Large intestine (tissue), 3 donors: Measurements from ENCODE around the gene ANTXR2. TPM values are rescaled to one million over a fixed set of nuclear protein-coding genes. Genes with fewer than 3 reads are reported as not detected.
A peak's percentile ranks its signal among the peaks of the same experiment; 100 is the strongest.

Experiments
- DNase-seq, 2 donors: peaks; one replicate each; pipeline versions ENCODE4 v3.0.0 to v3.0.0-alpha.2; 2013
- H3K27ac ChIP-seq: one replicate; pipeline ENCODE4 v1.5.1; 2013; ENCODE audit warnings: low read length
- H3K27me3 ChIP-seq: 2 replicates; pipeline ENCODE4 v1.6.1; 2013; ENCODE audit warnings: low read length; ENCODE audit not compliant: control insufficient read depth, insufficient read depth
- H3K36me3 ChIP-seq: 2 replicates; pipeline ENCODE4 v1.6.1; 2013; ENCODE audit warnings: low read length; ENCODE audit not compliant: control insufficient read depth, insufficient read depth
- H3K4me1 ChIP-seq: one replicate; pipeline ENCODE4 v1.6.1; 2013; ENCODE audit warnings: low read length; ENCODE audit not compliant: control insufficient read depth, insufficient read depth
- H3K4me3 ChIP-seq: one replicate; pipeline ENCODE4 v1.5.1; 2013; ENCODE audit warnings: low read length
- H3K9me3 ChIP-seq: one replicate; pipeline ENCODE4 v1.6.1; 2013; ENCODE audit warnings: mild to moderate bottlenecking, low read depth, low read length, moderate library complexity; ENCODE audit not compliant: control insufficient read depth
- WGBS: methylation state at CpG from one replicate; pipeline ENCODE4 v1.1.5; 2013; ENCODE audit warnings: low lambda C conversion rate; ENCODE audit not compliant: insufficient coverage; 5-methylcytosine and 5-hydroxymethylcytosine counted together
- polyA plus RNA-seq: library from polyadenylated mRNA; unstranded; fragments of 120-200 nt; gene quantifications from one replicate; pipeline ENCODE4 v1.2.1, GENCODE V29; 2013

ANTXR2 gene
- polyA plus RNA-seq, 1 donor, result 36.3 TPM

DNA sequence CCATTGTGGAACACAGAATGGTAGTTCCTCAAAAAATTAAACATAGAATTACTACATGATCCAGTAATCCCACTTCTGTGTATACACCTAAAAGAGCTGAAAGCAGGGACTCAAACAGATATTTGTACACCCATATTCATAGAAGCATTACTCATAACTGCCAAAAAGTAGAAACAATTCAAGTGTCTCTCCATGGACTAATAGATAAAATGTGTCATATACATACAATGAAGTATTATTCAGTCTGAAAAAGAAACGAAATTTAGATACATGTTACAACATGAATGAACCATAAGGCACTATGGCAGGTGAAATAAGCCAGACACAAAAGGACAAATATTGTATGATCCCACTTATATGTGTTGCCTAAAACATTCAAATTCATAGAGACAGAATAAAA lies 145.1 kb downstream of the ANTXR2 start:
- WGBS, result 91% methylated on average over 1 of the region's 1 CpG
- no peaks in the 10 kb centered on the region for H3K27me3 ChIP-seq
- H3K36me3 ChIP-seq, result no peaks in the 10 kb centered on the region
- no peak for DNase-seq
- no peak overlapping the region for H3K4me3 ChIP-seq
- no peaks in the 10 kb centered on the region for H3K4me1 ChIP-seq
- no peaks in the 10 kb centered on the region for H3K9me3 ChIP-seq
- no peak overlapping the region for H3K27ac ChIP-seq

- DNase-seq, result peak in 1 of 2 donors; percentile 2
- Histone ChIP-seq H3K36me3 (no peaks in the 10 kb centered on the region), H3K4me3 (no peak overlapping the region), H3K27me3 (no peaks in the 10 kb centered on the region), H3K4me1 (no peaks in the 10 kb centered on the region), H3K9me3 (no peaks in the 10 kb centered on the region), H3K27ac (no peak overlapping the region)
- 80% methylated on average over 2 of the region's 2 CpGs for WGBS
Observed at GRCh38 chr4:79923281-79923680, 149.7 kb downstream of the ANTXR2 start.

- no peaks in the 10 kb centered on the region for H3K4me1 ChIP-seq
- H3K27me3 ChIP-seq, result no peaks in the 10 kb centered on the region
- DNase-seq, result no peak
- no CpG with 5 or more reads among the region's 1 CpG for WGBS
- H3K36me3 ChIP-seq, result no peaks in the 10 kb centered on the region
- H3K4me3 ChIP-seq, result no peak overlapping the region
- no peaks in the 10 kb centered on the region for H3K9me3 ChIP-seq
- no peak overlapping the region for H3K27ac ChIP-seq
Observed at GRCh38 chr4:79922011-79922410, 151.0 kb downstream of the ANTXR2 start.

DNA sequence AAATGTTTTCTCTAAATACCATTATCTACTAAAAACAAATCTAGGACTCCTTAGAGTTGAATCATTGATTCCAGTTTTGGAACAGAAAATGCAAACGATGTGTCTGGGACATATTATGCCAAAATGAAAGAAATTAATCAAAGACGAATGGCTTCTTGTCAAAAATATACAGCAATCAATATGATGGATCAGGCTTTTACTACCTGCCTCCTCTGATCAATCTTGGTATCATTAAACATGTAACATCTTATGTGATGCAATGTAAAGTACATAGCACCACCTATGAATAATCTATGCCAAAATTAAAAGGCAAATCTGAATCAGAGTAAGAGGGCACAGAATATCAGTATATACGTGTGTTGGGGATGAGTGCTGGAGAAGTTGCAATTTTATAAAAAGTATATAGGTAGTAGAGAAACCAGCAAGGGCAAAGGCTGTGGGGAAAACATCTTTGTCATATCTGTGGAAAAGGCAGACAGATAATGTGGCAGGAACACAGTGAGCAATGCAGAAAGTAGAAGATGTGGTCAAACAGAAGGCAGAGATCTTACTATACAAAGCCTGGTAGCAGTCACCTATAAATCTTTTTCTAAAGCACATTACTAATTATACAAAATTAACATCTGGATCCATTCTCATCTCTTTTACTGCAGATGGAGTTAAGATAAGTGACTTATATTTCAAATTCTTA lies 152.7 kb downstream of the ANTXR2 start:
- no peak overlapping the region for H3K27ac ChIP-seq
- no peak for DNase-seq
- no peaks in the 10 kb centered on the region for H3K9me3 ChIP-seq
- no peaks in the 10 kb centered on the region for H3K27me3 ChIP-seq
- H3K4me3 ChIP-seq, result no peak overlapping the region
- WGBS, result 80% methylated on average over 1 of the region's 3 CpGs
- no peaks in the 10 kb centered on the region for H3K4me1 ChIP-seq
- no peaks in the 10 kb centered on the region for H3K36me3 ChIP-seq

- no peak overlapping the region for H3K4me3 ChIP-seq
- no peak overlapping the region for H3K27ac ChIP-seq
- no peak for DNase-seq
- no peaks in the 10 kb centered on the region for H3K9me3 ChIP-seq
- no peaks in the 10 kb centered on the region for H3K4me1 ChIP-seq
- H3K36me3 ChIP-seq, result no peaks in the 10 kb centered on the region
- H3K27me3 ChIP-seq, result no peaks in the 10 kb centered on the region
- 48% methylated on average over 3 of the region's 3 CpGs for WGBS
Observed at GRCh38 chr4:79918292-79918691, 154.7 kb downstream of the ANTXR2 start.

GRCh38 chr4:79917246-79917645 lies 155.8 kb downstream of the ANTXR2 start:
- no peaks in the 10 kb centered on the region for H3K4me1 ChIP-seq
- H3K9me3 ChIP-seq, result no peaks in the 10 kb centered on the region
- WGBS, result no CpG with 5 or more reads among the region's 1 CpG
- H3K4me3 ChIP-seq, result no peak overlapping the region
- H3K27ac ChIP-seq, result no peak overlapping the region
- H3K27me3 ChIP-seq, result no peaks in the 10 kb centered on the region
- no peaks in the 10 kb centered on the region for H3K36me3 ChIP-seq
- peak; percentile 9 to 12 for DNase-seq

DNA sequence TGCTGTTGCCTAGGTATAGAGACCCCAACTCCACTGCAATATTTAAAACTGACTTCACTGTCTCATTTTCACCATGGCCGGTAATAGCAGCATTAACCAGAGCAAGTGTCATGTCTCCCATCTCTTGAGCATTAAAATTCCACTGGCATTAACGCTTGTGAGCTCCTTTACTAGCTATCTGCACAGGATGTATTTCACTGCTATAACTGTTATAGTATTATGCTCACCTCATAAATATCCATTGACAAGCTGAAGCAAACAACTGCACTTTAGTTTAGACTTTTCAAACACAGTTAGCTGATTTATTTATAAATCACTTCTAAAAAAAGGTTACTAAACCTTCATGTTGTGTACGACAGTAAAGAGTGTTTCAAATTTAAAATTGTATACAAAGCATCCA lies 157.8 kb downstream of the ANTXR2 start:
- DNase-seq, result no peak
- no peaks in the 10 kb centered on the region for H3K27me3 ChIP-seq
- no peak overlapping the region for H3K4me3 ChIP-seq
- no peaks in the 10 kb centered on the region for H3K4me1 ChIP-seq
- no peaks in the 10 kb centered on the region for H3K9me3 ChIP-seq
- no peak overlapping the region for H3K27ac ChIP-seq
- H3K36me3 ChIP-seq, result no peaks in the 10 kb centered on the region
- 80% methylated on average over 2 of the region's 3 CpGs for WGBS

DNA sequence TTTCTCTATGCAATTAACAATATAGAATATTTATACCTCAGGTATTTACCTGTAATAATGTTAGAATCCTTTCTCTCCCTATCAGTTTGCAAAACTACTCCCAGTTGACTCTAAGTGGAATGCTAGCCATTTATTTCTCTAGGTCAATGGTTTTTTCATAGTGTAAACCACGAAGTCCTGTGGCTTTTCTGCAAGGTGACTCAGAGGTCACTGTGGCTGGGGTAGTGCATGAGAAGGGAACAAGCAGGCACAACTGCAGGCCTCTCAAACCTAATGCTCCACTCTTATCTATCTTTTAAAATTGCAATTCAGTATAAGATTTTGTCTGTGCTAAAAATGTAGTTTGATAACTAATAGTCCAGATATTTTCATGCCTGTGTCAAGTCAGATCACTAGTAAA lies 159.4 kb downstream of the ANTXR2 start:
- no peaks in the 10 kb centered on the region for H3K4me1 ChIP-seq

GRCh38 chr4:79907001-79907400 lies 166.0 kb downstream of the ANTXR2 start:
- Histone ChIP-seq H3K27ac (no peak overlapping the region), H3K4me1 (no peaks in the 10 kb centered on the region), H3K9me3 (no peaks in the 10 kb centered on the region), H3K36me3 (peaks cover 17% of the 10 kb centered on the region), H3K4me3 (no peak overlapping the region), H3K27me3 (no peaks in the 10 kb centered on the region)
- WGBS, result 80% methylated on average over 1 of the region's 2 CpGs
- DNase-seq, result no peak

More for the DNA sequence above, 159.4 kb downstream of the ANTXR2 start:
- no peaks in the 10 kb centered on the region for H3K27me3 ChIP-seq
- WGBS, result no CpG with 5 or more reads among the region's 1 CpG
- no peaks in the 10 kb centered on the region for H3K36me3 ChIP-seq
- no peak overlapping the region for H3K27ac ChIP-seq
- no peak for DNase-seq
- H3K9me3 ChIP-seq, result no peaks in the 10 kb centered on the region
- no peak overlapping the region for H3K4me3 ChIP-seq

DNA sequence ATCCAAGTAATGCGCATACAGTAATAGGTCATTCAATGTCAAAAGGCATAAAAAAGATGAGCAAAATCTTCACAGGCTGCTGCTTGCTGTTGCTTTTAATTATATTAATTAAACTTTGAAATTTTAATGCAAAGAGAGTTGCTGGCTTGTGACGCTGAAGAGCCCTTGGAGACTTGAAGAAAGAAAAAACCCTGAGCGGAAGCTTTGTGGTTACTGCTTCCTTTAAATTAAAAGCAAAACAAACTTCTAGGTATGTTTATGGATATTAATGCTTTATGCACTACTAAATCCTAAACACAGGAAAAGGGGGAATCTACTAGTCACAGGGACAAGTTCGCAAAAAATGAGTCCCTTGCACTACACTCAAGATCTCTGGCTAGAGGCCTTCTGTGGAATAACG lies 166.7 kb downstream of the ANTXR2 start:
- H3K9me3 ChIP-seq, result no peaks in the 10 kb centered on the region
- DNase-seq, result no peak
- no peak overlapping the region for H3K27ac ChIP-seq
- peaks cover 17% of the 10 kb centered on the region for H3K36me3 ChIP-seq
- WGBS, result 90% methylated on average over 2 of the region's 5 CpGs
- H3K4me1 ChIP-seq, result no peaks in the 10 kb centered on the region
- H3K4me3 ChIP-seq, result no peak overlapping the region
- no peaks in the 10 kb centered on the region for H3K27me3 ChIP-seq

DNA sequence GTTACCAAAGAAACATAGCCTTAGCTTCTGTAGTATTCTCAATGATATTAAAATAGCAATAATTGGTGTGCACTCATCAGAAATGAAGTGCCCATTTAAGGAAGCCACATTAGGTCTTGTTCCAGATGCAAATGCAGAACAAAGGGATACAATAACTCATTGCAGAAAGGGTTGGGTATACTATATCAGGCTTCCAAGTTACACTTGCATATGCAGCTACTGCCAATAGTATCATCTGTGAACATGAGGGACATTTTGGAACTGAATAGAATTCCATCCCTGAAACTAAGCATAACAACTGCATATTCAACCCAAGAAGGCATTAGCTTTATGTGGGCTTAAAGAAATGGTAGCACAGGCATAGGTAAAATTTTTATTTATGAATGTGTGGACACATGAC lies 167.8 kb downstream of the ANTXR2 start:
- H3K27ac ChIP-seq, result no peak overlapping the region
- peaks cover 17% of the 10 kb centered on the region for H3K36me3 ChIP-seq
- no peaks in the 10 kb centered on the region for H3K4me1 ChIP-seq
- no peaks in the 10 kb centered on the region for H3K9me3 ChIP-seq
- H3K4me3 ChIP-seq, result no peak overlapping the region
- H3K27me3 ChIP-seq, result no peaks in the 10 kb centered on the region
- DNase-seq, result no peak
